ENCODE measurements around the gene PLEKHS1.
"Not testable (repeated sequence)": the region's sequence is repeated elsewhere in the genome, so short reads cannot be mapped to it uniquely, and the experiment has no call there.

Gene PLEKHS1

GRCh38 chr10:113791691-113792090 lies 40.2 kb downstream of the PLEKHS1 start:
- no peak for DNase-seq (ENCODE audit: extremely low read depth, insufficient read length)
- Histone ChIP-seq H3K36me3 (ENCODE audit: control insufficient read depth, insufficient read depth, low read length) (no peaks in the 10 kb centered on the region), H3K27me3 (replicated peaks; ENCODE audit: control insufficient read depth, insufficient read depth, low read length) (no peaks in the 10 kb centered on the region), H3K4me3 (replicated peaks; ENCODE audit: low read depth, low read length) (no peak overlapping the region)
- TF ChIP-seq, protein P1, sequence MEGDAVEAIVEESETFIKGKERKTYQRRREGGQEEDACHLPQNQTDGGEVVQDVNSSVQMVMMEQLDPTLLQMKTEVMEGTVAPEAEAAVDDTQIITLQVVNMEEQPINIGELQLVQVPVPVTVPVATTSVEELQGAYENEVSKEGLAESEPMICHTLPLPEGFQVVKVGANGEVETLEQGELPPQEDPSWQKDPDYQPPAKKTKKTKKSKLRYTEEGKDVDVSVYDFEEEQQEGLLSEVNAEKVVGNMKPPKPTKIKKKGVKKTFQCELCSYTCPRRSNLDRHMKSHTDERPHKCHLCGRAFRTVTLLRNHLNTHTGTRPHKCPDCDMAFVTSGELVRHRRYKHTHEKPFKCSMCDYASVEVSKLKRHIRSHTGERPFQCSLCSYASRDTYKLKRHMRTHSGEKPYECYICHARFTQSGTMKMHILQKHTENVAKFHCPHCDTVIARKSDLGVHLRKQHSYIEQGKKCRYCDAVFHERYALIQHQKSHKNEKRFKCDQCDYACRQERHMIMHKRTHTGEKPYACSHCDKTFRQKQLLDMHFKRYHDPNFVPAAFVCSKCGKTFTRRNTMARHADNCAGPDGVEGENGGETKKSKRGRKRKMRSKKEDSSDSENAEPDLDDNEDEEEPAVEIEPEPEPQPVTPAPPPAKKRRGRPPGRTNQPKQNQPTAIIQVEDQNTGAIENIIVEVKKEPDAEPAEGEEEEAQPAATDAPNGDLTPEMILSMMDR (IDR thresholded peaks at IDR 0.05; ENCODE audit: insufficient read depth, low read length, poor library complexity, severe bottlenecking): no peak

- Histone ChIP-seq H3K36me3 (ENCODE audit: control insufficient read depth, insufficient read depth, low read length) (no peaks in the 10 kb centered on the region), H3K4me3 (replicated peaks; ENCODE audit: low read depth, low read length) (no peak overlapping the region), H3K27me3 (replicated peaks; ENCODE audit: control insufficient read depth, insufficient read depth, low read length) (no peaks in the 10 kb centered on the region)
- DNase-seq (ENCODE audit: extremely low read depth, insufficient read length): no peak
- TF ChIP-seq, protein P1 (IDR thresholded peaks at IDR 0.05; ENCODE audit: insufficient read depth, low read length, poor library complexity, severe bottlenecking): no peak
These were observed 50.1 kb downstream of the PLEKHS1 start for GRCh38 chr10:113801569-113801968.

- Histone ChIP-seq H3K4me3 (replicated peaks; ENCODE audit: low read depth, low read length) (no peak overlapping the region), H3K36me3 (ENCODE audit: control insufficient read depth, insufficient read depth, low read length) (no peaks in the 10 kb centered on the region), H3K27me3 (replicated peaks; ENCODE audit: control insufficient read depth, insufficient read depth, low read length) (no peaks in the 10 kb centered on the region)
- DNase-seq (ENCODE audit: extremely low read depth, insufficient read length): no peak
- TF ChIP-seq, protein P1 (IDR thresholded peaks at IDR 0.05; ENCODE audit: insufficient read depth, low read length, poor library complexity, severe bottlenecking): no peak
These were observed 51.5 kb downstream of the PLEKHS1 start for GRCh38 chr10:113802997-113803396.

- Histone ChIP-seq H3K36me3 (ENCODE audit: control insufficient read depth, insufficient read depth, low read length) (no peaks in the 10 kb centered on the region), H3K4me3 (replicated peaks; ENCODE audit: low read depth, low read length) (no peak overlapping the region), H3K27me3 (replicated peaks; ENCODE audit: control insufficient read depth, insufficient read depth, low read length) (no peaks in the 10 kb centered on the region)
- TF ChIP-seq, protein P1 (IDR thresholded peaks at IDR 0.05; ENCODE audit: insufficient read depth, low read length, poor library complexity, severe bottlenecking): no peak
- DNase-seq (ENCODE audit: extremely low read depth, insufficient read length): no peak
These were observed 55.0 kb downstream of the PLEKHS1 start for GRCh38 chr10:113806503-113806902.

DNA sequence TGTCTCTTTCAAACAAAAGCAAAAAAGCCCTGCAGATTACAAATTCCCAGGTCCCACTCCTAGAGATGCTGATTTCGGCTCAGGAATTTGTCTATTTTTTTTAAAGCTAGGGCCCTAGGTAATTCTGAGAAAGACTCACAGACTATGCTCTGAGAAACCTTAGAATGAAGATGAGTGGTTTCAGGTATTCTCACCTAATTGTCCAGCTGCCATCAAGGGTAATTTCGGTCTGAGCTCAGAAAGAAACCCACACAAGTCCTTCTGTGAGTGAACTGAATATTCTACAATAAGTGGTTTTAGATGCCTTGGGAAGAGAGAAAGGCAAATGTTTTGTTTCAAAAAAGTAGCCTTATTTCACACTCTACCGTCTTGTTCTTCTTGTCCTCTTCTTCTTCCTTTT lies 56.7 kb downstream of the PLEKHS1 start:
- H3K36me3 ChIP-seq (ENCODE audit: control insufficient read depth, insufficient read depth, low read length): no peaks in the 10 kb centered on the region
- TF ChIP-seq, protein P1 (IDR thresholded peaks at IDR 0.05; ENCODE audit: insufficient read depth, low read length, poor library complexity, severe bottlenecking): no peak
- H3K4me3 ChIP-seq (replicated peaks; ENCODE audit: low read depth, low read length): no peak overlapping the region
- no peaks in the 10 kb centered on the region for H3K27me3 ChIP-seq (replicated peaks; ENCODE audit: control insufficient read depth, insufficient read depth, low read length)
- no peak for DNase-seq (ENCODE audit: extremely low read depth, insufficient read length)

GRCh38 chr10:113814700-113815099 lies 63.2 kb downstream of the PLEKHS1 start:
- not testable (repeated sequence) for DNase-seq (ENCODE audit: extremely low read depth, insufficient read length); H3K4me3 ChIP-seq (replicated peaks; ENCODE audit: low read depth, low read length); H3K36me3 ChIP-seq (ENCODE audit: control insufficient read depth, insufficient read depth, low read length); H3K27me3 ChIP-seq (replicated peaks; ENCODE audit: control insufficient read depth, insufficient read depth, low read length)

Measured in GM06990 (cell line).